ENCODE results near the gene CNTNAP5. TPM values are rescaled to one million over a fixed set of nuclear protein-coding genes. Genes with fewer than 3 reads are reported as not detected.

The CNTNAP5 gene
- total and polyA plus RNA-seq, 3 donors from 2014 or later: 0.29 to 0.39 (median 0.31) TPM

DNA sequence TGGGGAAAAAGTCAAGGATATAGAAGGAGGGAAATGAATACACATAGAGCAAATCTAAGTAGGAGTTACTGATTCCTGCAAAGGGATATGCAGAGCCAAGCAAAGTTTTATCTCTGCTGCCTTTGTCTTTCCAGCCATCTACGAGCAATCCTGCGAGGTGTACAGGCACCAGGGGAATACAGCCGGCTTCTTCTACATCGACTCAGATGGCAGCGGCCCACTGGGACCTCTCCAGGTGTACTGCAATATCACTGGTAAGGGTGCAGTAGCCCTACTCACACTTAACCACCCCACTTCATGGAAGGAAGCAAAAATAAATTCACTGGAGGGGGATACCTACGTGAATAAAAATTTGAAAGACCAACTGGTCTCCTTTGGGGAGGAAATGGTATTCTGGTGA lies 584.6 kb downstream of the CNTNAP5 start:
- H3K4me3 ChIP-seq: no peak overlapping the region
- H3K9me3 ChIP-seq: no peaks in the 10 kb centered on the region
- H3K4me1 ChIP-seq: peaks cover 5% of the 10 kb centered on the region
- intact Hi-C loops (cut with DNase I; ENCODE audit: low total_unique reads): no loop called here
- H3K36me3 ChIP-seq (ENCODE audit: low read depth, missing control alignments): no peaks in the 10 kb centered on the region
- no peak overlapping the region for H3K27ac ChIP-seq
- 77 to 78% methylated on average over 6 of the region's 6 CpGs for WGBS, 2 donors
- TF ChIP-seq, protein P1, sequence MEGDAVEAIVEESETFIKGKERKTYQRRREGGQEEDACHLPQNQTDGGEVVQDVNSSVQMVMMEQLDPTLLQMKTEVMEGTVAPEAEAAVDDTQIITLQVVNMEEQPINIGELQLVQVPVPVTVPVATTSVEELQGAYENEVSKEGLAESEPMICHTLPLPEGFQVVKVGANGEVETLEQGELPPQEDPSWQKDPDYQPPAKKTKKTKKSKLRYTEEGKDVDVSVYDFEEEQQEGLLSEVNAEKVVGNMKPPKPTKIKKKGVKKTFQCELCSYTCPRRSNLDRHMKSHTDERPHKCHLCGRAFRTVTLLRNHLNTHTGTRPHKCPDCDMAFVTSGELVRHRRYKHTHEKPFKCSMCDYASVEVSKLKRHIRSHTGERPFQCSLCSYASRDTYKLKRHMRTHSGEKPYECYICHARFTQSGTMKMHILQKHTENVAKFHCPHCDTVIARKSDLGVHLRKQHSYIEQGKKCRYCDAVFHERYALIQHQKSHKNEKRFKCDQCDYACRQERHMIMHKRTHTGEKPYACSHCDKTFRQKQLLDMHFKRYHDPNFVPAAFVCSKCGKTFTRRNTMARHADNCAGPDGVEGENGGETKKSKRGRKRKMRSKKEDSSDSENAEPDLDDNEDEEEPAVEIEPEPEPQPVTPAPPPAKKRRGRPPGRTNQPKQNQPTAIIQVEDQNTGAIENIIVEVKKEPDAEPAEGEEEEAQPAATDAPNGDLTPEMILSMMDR (IDR thresholded peaks at IDR 0.05): no peak
- TF ChIP-seq POLR2A (IDR thresholded peaks at IDR 0.05): no peak
- no peak for DNase-seq
- H3K27me3 ChIP-seq: no peaks in the 10 kb centered on the region

DNA sequence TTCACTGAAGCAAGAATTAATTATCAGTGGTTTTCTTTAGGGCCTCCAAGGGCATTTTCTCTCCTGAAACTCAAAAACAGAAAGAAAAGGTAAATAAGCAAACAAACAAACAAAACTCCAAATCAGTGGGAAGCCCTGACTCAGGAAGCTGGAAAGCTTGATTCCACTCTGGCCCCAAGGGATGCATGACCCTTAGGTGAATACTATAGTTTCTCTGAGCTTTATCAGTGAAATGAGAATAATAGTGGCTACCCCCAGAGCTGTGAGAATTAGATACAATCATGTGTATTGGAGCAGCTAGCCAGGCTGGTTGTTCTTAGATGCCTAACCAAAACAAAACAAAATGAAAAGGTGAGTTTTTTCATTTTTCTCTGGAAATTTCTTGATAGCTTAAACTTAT lies 585.1 kb downstream of the CNTNAP5 start:
- TF ChIP-seq, protein P1 (IDR thresholded peaks at IDR 0.05): no peak
- TF ChIP-seq POLR2A (IDR thresholded peaks at IDR 0.05): no peak
- Histone ChIP-seq H3K36me3 (ENCODE audit: low read depth, missing control alignments) (no peaks in the 10 kb centered on the region), H3K27me3 (no peaks in the 10 kb centered on the region), H3K27ac (no peak overlapping the region), H3K4me1 (peaks cover 5% of the 10 kb centered on the region), H3K4me3 (no peak overlapping the region), H3K9me3 (no peaks in the 10 kb centered on the region)
- no peak for DNase-seq
- intact Hi-C loops (cut with DNase I; ENCODE audit: low total_unique reads): no loop called here

DNA sequence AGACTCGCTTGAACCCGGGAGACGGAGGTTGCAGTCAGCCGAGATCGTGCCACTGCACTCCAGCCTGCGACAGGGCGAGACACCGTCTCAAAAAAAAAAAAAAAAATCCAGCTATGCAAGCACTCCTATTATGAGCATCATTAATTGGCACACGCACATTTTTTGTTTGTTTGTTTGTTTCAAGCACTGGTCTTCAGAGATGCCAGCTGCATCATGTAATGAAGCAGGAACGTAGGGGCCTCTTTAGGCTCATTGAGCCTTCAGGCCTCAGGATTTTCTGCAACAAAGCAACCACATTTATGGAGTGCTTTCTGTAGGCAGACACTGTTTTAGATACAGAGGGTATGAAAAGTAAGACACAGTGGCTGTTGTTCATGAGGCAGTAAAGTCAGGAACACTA lies 585.8 kb downstream of the CNTNAP5 start:
- Histone ChIP-seq H3K9me3 (no peaks in the 10 kb centered on the region), H3K27ac (no peak overlapping the region), H3K36me3 (ENCODE audit: low read depth, missing control alignments) (no peaks in the 10 kb centered on the region), H3K4me1 (peaks cover 5% of the 10 kb centered on the region), H3K27me3 (no peaks in the 10 kb centered on the region), H3K4me3 (no peak overlapping the region)
- DNase-seq: no peak
- WGBS, 2 donors: 94% methylated on average over 10 of the region's 10 CpGs
- intact Hi-C loops (cut with DNase I; ENCODE audit: low total_unique reads): no loop called here
- TF ChIP-seq, protein P1 (IDR thresholded peaks at IDR 0.05): no peak
- TF ChIP-seq POLR2A (IDR thresholded peaks at IDR 0.05): no peak

DNA sequence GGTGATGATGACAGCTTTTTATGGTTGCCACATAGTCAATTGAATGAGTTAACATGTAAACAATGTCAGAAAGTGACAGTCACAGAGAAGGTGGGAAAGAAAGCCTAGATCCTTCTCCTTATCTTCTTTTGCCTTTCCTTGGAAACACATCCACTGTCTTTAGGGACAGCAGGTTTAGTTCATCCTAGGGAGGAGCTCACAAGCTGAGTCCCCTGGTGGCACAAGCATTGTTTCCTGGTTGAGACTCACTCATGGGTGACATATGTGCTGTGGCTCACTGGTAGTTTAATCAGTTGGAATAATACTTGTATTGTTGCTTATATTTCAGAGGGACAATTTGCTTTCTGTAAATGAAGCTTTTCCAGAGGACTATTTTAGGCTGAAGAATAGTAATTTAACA lies 598.5 kb downstream of the CNTNAP5 start:
- intact Hi-C loops (cut with DNase I; ENCODE audit: low total_unique reads): no loop called here
- H3K27ac ChIP-seq: no peak overlapping the region
- no peaks in the 10 kb centered on the region for H3K9me3 ChIP-seq
- TF ChIP-seq, protein P1 (IDR thresholded peaks at IDR 0.05): no peak
- TF ChIP-seq POLR2A (IDR thresholded peaks at IDR 0.05): no peak
- DNase-seq: no peak
- no peaks in the 10 kb centered on the region for H3K36me3 ChIP-seq (ENCODE audit: low read depth, missing control alignments)
- no peaks in the 10 kb centered on the region for H3K27me3 ChIP-seq
- no peak overlapping the region for H3K4me3 ChIP-seq
- H3K4me1 ChIP-seq: no peaks in the 10 kb centered on the region

DNA sequence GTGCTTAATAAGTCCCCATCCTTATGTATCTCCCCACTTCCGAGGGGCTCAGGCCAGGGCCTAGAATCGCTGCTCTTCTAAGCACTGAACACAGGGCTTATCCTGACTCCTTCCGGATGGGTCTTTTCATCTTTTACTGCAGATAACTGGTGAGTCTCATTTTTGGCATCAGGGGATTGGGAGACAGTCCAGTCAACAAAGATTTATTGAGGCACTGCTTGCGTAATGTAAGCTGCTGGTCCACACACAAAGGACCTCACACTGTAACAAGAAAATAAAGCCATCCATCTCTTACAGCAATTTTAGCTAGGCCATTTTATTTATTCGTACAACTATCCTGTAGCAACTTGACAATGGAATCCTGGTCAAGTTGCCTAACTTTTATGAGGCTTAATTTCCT lies 600.5 kb downstream of the CNTNAP5 start:
- DNase-seq: no peak
- no peaks in the 10 kb centered on the region for H3K4me1 ChIP-seq
- intact Hi-C loops (cut with DNase I; ENCODE audit: low total_unique reads): no loop called here
- H3K9me3 ChIP-seq: no peaks in the 10 kb centered on the region
- H3K27ac ChIP-seq: no peak overlapping the region
- no peaks in the 10 kb centered on the region for H3K27me3 ChIP-seq
- H3K4me3 ChIP-seq: no peak overlapping the region
- TF ChIP-seq POLR2A (IDR thresholded peaks at IDR 0.05): no peak
- TF ChIP-seq, protein P1 (IDR thresholded peaks at IDR 0.05): no peak
- WGBS, 2 donors: 87 to 91% methylated on average over 5 of the region's 5 CpGs
- H3K36me3 ChIP-seq (ENCODE audit: low read depth, missing control alignments): no peaks in the 10 kb centered on the region
